GM18868 (cell line): Measurements from ENCODE around the gene SLIT3.

Source experiments
- ATAC-seq: cut with Tn5 transposase; IDR thresholded peaks from one replicate; pipeline ENCODE4 v1.9.1; 2021; ENCODE audit warnings: mild to moderate bottlenecking, moderate library complexity; ENCODE audit not compliant: unreplicated experiment

The SLIT3 gene

DNA sequence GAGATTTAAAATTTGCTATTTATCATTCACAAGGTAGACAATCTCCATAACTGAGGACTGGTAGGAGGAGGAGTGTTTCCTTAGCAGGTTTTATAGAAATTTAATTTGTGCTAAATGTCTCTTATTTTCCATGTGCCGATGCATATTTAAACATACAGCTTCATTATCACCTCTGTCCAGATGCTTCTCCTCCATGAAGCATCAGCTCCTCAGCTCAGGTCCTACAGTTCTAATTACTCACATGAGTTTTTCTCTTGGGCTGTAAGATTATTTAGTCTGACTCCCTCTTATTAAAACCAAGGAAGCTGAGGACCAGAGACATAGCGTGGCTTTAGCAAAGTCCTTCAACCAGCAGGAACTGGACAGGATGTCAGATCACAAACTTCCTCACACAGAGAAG, 421.6 kb downstream of the SLIT3 start:
- ATAC-seq: no peak

DNA sequence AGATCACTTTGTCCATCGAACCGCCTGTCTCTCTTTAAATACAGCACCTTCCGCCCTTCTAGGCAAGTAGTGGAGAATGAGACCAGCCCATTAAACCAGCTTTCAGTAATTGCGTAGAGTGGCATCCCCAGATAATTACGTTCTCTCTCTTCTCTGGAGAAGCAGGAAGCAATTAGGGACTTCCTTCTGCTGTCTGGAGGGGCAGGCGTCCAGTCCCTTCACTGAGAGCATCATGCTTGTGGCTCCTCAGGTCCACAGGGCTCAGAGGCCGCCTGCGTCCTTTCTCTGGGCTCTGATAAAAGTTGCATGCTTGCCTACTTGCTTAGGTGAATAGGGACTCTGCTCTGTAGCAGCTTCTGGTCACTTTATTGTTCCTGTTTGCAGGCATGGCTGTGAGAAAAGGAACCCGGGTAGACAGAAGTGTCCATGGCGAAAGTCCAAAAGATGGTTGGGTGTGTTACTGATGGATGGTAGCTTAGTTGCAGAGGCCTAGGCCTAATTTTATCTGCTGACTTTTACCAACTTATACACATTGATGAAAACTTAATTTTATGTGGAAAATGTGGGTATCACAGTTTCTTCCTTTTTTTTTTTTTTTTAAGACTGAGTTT, 422.7 kb downstream of the SLIT3 start:
- ATAC-seq: no peak

DNA sequence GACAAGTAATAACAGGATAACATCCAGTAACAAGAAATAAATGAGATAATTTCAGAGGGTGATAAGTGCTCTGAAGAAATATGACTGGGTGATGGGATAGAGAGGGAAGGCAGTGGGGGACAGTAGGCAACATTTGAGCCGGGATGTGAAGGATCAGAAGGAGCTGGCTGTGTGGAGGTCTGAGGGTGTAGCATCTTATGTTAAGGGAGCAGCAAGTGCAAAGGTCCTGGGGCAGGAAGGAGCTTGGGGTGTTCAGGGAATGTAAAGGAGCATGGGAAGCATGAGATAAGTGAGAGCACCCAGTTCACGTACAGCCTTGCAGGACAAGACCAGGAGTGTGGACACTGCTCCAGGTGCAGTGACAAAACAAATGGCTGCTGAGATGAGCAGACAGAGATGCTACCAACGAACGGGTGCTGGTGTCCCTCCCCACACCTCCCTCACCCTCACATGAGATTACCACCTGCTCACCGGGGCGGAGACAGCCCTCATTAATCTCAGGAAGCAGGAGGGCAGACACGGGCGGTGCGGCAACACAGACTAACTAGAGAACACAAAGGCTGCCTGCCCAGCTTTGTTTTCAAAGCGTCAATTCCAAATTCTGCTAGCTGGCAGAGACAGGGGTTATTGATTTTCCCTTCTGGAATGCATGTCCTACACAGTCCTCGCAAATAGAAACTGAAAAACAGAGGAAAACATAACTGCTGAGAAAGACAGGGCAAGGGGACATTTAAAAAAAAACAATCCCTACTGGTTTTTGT, 423.6 kb downstream of the SLIT3 start:
- peak; percentile 23 for ATAC-seq

DNA sequence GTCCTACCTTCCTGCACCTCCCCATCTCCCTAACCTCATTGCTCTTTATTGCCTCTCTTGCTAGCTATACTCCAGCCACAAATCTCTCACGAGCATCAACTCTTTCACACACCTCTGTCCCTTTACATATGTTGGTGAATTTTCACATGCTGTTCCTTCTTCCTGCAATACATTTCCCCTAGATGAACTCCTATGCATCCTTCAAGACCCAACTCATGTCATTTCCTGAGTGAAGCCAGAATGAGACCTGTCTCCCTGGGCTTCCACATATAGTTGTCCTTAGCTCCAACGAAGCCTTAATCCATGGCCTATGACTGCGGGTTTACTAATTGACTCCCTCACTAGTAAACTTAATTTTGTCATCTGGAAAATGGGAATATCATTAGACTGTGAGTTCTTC, 424.5 kb downstream of the SLIT3 start:
- ATAC-seq: no peak

DNA sequence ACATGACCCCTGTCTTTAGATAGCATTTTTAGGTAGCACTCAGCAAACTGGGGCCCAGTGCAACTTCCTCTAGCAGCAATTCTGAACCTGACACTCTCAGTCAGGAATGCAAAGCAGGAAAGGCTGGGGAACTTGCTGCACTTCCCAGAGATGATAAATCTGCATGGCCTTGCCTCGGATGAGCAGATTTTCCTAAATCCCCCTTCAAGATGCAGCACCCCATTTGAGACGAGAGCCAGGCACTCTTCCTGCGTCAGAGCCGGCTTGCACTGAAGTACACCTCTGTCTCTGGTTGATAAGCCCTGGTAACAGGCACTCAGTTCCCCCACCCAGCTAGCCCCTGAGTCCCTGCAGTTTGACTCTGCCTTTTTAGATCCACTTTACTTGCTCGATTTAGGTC, 425.1 kb downstream of the SLIT3 start:
- ATAC-seq: no peak

DNA sequence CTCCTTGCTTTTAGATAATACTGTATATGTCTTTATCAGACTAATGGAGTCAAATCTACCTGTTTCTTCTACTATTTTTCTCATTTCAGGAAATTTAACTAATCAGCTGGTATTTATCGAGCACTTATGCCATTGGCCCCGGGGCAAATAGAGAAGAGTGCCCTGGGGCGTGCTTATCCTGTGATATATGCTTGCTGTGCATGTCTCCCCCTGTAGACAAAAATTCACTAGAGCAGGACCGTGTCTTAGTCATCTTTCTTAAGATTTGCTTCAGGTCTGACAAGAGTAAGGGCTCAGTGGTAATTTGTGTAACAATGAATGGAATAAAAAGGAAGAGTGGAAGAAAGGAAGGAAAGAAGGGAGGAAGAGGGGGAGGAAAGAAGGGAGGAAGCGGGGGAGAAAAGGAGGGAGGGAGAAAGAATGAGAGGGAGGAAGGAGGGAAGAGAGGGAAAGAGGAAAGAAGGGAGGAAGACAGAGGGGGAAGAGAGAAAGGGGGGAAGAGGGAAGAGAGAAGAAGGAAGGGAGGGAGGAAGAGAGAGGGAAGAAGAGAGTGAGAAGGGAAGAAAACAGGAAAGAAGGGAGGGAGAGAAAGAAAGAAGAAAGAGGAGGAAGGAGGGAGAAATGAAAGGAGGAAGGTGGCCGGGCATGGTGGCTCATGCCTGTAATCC, 426.1 kb downstream of the SLIT3 start:
- no peak for ATAC-seq

DNA sequence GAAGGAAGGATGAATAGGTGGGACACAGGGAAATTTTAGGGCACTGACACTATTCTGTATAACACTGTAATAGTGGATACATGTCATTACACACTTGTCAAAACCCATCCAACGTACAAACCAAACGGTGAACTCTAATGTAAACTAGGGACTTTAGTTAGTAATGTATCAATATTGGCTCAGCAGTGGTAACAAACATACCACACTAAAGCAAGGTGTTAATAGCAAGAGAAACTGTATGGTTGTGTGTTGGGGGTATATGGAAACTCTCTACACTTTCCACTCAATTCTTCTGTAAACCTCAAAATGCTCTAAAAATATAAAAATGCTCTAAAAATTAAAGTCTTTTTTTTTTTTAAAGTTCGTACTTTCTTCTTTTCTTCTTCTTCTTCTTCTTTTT, 428.7 kb downstream of the SLIT3 start:
- no peak for ATAC-seq

DNA sequence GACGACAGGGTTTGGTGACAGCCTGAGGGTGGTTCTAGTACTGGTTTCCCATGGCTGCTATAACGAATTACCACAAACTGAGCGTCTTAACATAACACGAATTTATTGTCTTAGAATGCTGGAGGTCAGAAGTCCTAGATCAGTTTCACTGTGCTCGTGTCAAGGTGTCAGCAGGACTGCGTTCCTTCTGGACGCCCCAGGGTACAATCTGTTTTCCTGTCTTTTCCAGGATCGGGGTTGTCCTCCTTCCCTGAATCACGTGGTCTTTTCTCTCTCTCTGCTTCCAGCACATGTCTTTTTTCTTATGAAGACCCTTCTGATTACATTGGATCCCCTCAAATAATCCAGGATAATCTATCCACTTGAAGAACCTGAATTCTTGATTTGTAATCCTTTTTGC, 430.0 kb downstream of the SLIT3 start:
- no peak for ATAC-seq

DNA sequence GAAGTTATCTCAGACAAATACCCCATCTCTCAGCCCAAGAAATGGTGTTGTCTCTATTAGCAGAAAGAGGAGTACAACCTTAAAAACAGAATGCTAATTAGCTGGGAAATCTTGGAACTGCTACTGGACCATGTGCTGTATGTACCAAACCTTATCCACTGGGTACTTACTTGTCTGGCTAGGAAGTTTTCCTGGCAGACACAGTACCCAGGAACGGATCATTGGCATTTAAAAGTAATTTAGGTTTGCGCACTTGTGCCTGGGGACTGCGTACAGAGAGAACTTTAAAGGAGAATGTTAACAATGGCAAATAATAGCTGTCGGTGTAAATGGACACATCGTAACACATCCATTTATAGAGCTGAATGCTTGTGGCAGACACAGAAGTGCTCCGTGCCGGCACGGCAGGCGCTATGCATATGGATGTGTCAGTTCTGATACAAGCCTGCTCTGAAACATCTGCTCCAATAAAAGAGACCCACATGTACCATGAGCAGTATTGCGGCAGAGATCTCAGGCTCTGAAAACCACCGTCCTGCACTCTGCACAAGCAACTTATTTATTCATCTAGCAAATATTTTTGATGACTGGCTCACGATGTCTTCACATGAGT, 431.2 kb downstream of the SLIT3 start:
- ATAC-seq: no peak

DNA sequence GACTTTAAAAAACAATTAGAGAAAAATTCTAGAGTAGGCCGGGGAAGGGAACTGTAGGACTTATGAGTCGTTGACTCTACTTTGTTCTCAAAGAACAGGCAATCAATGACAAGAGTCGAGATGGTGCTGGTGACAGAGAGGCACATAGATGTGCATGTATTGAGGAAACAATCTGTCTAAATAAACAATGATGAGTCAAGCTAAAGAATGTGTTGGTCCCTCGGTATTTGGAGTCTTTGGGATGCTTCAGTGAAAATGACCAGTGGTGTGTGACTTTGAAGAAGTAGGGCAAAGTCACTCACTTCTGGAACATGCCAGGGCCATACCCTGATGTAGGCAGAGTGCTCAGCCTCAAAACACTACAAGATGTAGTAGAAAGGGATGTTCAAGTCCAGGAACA, 433.7 kb downstream of the SLIT3 start:
- ATAC-seq: no peak

DNA sequence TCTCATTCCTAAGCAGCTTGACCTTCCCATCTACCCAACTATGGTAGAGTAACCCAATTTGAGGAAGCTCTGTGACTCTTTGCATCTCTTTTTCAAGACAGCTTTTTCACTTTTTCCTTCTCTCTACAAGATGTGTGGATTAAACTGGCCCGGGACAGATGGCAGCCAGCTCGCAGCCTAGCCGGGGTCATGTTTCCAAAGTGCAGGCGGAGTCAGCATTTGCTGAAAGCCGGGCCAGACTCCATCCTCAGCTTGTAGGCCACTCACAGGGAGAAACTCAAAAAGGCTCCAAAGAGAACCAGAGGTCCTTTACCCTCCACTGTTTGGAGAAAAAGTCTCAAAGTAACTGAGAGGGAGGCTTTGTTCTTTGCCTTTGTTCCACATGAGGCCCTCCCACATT, 435.0 kb downstream of the SLIT3 start:
- no peak for ATAC-seq

DNA sequence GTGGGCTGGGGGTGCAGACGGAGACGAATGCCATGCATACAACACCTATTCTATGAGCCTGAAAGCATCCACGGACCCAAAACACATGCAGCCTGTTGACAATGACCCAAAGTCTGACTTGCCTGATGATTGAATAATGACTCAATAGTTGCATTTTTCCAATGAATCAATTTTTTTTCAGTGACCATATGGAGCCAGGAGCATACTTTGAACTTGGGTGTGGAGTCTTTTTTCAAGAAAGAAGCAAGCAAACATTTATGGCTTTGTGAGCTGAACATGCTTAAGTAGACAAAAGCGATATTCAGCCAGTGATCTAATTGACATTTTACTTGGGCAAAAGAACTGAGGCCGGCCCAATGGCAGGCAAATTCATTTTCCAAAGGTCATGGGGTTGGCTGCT, 437.9 kb downstream of the SLIT3 start:
- ATAC-seq: no peak

DNA sequence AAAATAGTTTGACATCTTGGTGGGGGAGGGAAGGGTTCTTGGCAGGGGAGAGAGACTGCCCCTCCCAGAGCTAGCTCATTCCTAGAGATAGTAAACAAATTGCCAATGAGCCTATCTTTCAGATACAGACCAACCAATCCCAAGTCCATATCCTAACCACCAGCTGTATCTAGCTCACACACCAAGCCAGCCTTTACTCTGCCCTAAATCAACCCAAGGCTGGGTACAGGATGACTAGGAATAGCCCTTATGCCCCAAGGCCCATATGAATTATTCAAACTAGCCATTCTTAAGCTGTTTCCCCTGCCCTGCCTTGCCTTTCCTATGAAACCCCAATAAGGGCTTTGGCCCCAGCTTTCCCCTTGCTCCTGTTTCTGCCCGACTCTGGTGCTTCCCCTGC, 440.4 kb downstream of the SLIT3 start:
- no peak for ATAC-seq

DNA sequence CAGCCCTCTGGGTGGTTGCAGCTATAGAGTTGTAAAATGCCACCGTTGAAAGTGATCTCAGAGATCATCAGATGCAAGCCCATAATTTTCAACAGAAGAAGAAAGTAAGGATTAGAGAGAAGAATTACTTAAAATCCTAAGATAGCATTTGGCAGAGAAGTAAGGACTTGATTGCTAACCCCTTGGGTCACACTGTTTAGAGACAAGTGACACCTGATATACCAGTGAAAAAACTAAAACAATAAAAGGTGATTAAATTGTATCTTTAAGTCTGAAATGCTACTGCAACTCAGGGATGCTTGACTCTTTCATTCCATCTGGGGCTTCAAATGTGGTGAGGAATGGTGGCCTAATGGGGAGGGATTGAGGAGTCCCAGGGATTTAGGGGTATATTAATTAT, 440.9 kb downstream of the SLIT3 start:
- no peak for ATAC-seq

DNA sequence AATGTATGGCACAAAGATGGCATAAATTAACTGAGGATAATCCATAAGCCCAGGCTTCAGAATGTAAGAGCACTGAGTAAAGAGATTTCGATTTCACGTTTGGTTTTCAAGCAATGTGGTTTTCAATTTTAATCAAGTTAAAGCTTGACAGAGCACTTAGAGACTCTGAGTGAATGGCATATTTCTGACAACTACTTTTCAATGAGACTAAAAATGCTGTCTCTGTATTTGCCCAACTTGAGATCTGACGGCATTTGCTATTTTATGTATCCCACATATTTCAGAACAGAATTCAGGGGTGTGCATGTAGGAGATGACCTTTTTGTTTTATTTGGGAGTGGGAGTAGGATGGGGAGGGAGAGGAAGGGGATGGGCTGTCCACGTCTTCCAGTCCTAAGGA, 441.5 kb downstream of the SLIT3 start:
- no peak for ATAC-seq

DNA sequence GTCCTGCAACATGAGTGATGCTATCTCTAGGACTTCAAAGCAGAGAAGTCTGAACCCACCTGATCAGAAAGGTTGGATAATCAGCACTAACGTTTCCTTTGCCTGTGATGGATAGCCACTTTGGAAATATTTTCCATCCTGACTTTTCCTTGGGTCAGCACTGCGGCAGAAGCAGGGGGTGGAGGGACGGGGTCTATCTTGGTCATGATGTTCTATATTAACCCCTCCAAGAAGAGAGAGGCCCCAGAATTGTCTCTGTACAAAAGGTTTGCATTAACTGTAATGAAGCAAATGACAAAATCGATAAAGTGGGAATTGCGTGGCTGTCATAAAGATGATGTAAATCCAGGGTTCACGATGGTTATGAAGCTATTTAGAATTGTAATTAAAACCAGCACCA, 441.9 kb downstream of the SLIT3 start:
- ATAC-seq: no peak

DNA sequence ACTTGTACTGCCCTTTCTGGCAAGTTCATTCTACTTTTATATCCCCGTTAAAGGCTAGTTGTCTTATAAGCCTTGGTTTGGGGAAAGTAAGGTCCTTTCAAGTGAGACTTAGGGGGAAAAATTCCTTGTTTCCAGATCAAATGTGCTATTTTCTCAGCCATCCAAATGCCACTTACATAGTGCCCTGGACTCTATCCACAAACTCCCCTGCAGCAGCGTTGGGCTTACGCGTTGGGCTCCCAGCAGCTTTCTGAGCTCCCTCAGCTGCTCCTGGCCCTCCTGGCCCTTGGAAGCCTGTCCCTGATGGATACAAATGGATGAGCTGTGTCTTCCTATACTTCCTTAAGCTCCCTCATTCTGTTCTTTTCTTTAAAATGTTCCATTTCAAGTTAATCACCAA, 442.6 kb downstream of the SLIT3 start:
- ATAC-seq: no peak

DNA sequence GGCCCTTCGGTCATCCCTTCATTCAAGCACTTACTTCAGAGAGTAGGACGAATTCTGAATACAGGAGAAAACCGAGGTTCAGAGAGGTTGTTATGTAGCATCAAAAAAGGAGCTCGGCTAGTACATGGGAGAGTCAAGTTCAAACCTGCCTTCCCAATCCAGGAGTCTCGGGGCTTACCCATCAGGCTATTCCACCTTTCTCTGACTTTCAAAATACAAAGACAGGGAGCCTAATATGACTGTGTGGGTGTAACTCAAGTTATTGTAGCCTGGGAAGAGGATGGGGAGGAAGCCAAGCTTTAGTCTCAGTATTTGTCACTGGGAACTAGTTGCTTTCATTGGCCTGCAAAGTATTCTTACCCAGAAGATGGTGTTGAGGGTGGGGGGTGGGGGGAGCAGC, 447.0 kb downstream of the SLIT3 start:
- ATAC-seq: no peak

DNA sequence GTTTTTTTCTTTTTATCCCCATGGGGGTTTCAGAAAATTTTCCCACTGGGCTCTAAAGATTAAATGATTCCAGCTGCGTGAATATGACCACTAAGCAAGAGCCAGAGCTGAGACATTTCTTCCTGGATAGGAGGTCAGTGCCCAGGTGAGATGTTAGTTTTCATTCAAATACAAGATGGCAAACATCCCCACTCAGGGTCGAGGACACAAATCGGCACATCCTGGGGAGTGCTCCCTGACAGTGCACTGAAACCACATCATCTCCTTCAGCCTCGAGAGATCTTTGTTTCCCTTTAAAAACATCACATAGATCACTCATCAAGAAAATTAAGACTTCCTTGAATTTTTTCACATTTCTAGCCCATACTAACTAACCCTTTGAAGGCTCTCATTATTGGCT, 448.6 kb downstream of the SLIT3 start:
- peak; percentile 23 for ATAC-seq

DNA sequence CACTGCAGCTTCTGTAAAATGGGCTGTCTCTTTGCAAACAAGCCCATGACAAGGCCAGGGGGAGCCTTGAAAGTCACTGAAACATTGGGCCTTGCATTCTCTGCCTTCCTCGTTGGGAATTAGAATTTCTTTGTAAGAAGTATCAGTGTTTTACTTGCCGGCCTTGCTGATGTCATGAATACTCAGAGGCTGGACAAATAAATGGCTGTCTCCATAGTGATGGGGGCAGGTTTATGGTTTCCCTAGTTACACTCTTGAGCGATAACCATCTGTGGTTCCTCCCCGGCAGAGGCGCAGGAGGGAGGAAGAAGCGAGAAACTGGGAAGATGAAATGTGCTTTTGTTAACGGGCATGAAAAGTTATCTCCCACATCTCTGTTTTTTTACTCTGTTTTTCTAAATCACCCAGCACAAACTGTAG, 449.0 kb downstream of the SLIT3 start:
- ATAC-seq: peak; percentile 89

DNA sequence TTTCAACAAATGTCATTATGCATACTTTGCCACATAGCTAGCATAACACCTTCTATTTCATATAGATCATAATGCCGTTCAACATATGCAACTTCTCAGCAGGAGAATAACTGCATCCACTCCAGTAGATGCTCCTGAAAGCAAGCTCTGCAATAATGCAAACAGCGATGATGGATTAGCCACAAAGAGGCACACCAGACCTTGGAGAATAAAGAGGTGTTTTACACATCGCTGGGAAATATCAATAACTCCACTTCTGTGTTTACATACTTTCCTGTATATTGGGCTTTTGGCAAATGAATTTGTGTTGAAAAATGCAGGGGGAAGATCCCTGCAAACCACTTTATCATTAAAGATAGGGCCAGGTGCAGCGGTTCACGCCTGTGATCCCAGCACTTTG, 450.3 kb downstream of the SLIT3 start:
- no peak for ATAC-seq

DNA sequence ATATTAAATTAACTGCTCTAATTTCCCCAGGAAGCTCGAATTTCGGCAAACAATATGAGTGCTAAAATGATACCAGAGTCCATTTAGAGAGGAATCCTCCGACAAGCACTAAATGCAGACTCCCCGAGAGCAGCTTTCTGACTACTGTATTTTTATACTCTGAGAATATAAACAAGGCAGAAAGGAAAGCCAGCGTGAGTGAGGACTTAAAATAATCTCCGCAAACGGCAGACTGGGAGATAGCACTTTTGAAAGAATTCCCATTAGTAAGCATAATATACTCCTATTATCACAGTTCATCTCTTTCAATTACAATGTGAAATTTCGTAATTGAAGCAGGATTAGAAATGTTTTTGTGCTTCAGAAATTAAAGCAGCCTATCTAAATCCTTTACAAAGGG, 452.4 kb downstream of the SLIT3 start:
- ATAC-seq: no peak
